ENCODE data around the gene ANKRD6.

GRCh38 chr6:89643406-89643805 lies 210.5 kb downstream of the ANKRD6 start:
- TF ChIP-seq CTCF (IDR thresholded peaks at IDR 0.05) (no peak), POLR2AphosphoS5 (IDR thresholded peaks at IDR 0.05; ENCODE audit: insufficient read depth in 1 of 2, low read depth in 1 of 2) (no peak), POLR2A (IDR thresholded peaks at IDR 0.05) (no peak)

Measured in vagina (tissue), 2 donors.